ENCODE results near the gene CARD19.

CARD19 gene

GRCh38 chr9:93111371-93112115 lies 15.5 kb downstream of the CARD19 start:
- no peak overlapping the region for H3K27ac ChIP-seq
- no peak for TF ChIP-seq CTCF (conservative IDR thresholded peaks at IDR 0.05)

GRCh38 chr9:93112116-93112863 lies 16.3 kb downstream of the CARD19 start:
- no peak for TF ChIP-seq CTCF (conservative IDR thresholded peaks at IDR 0.05)
- H3K27ac ChIP-seq, result no peak overlapping the region

- no peak for TF ChIP-seq CTCF (conservative IDR thresholded peaks at IDR 0.05)
- no peak overlapping the region for H3K27ac ChIP-seq
Measured at GRCh38 chr9:93112864-93113389, 16.9 kb downstream of the CARD19 start.

- no peak overlapping the region for H3K27ac ChIP-seq
- TF ChIP-seq CTCF (conservative IDR thresholded peaks at IDR 0.05), result no peak
Measured at GRCh38 chr9:93114169-93114983, 18.4 kb downstream of the CARD19 start.

GRCh38 chr9:93114984-93115335 lies 18.9 kb downstream of the CARD19 start:
- TF ChIP-seq CTCF (conservative IDR thresholded peaks at IDR 0.05), result no peak
- no peak overlapping the region for H3K27ac ChIP-seq

- no peak overlapping the region for H3K27ac ChIP-seq
- no peak for TF ChIP-seq CTCF (conservative IDR thresholded peaks at IDR 0.05)
Measured at GRCh38 chr9:93115486-93116071, 19.6 kb downstream of the CARD19 start.

Measured in VCaP (cell line).